Ishikawa (cell line): Measurements from ENCODE around the gene HMGN3.
A peak's percentile ranks its signal among the peaks of the same experiment; 100 is the strongest.

ENCODE experiments used
- CREB1 ChIP-seq: IDR thresholded peaks from 2 replicates; pipeline ENCODE4 v1.6.1; 2012; ENCODE audit warnings: low read depth
- EGR1 ChIP-seq: IDR thresholded peaks from 2 replicates; pipeline ENCODE4 v1.6.1; 2012
- EP300 ChIP-seq: IDR thresholded peaks from 2 replicates; pipeline ENCODE4 v1.6.1; 2012; ENCODE audit warnings: borderline replicate concordance
- MAX ChIP-seq: IDR thresholded peaks from 2 replicates; pipeline ENCODE4 v1.6.1; 2012
- NFIC ChIP-seq: IDR thresholded peaks from 2 replicates; pipeline ENCODE4 v1.6.1; 2012
- RAD21 ChIP-seq: IDR thresholded peaks from 2 replicates; pipeline ENCODE4 v1.6.1; 2012; ENCODE audit warnings: low read depth
- REST ChIP-seq: IDR thresholded peaks from 2 replicates; pipeline ENCODE4 v1.6.1; 2012; ENCODE audit warnings: low read depth, mild to moderate bottlenecking
- TAF1 ChIP-seq: IDR thresholded peaks from 2 replicates; pipeline ENCODE4 v1.6.1; 2012; ENCODE audit warnings: low read depth, mild to moderate bottlenecking
- TCF12 ChIP-seq: IDR thresholded peaks from 2 replicates; pipeline ENCODE4 v1.6.1; 2012; ENCODE audit warnings: low read depth
- YY1 ChIP-seq: IDR thresholded peaks from 2 replicates; pipeline ENCODE4 v1.6.1; 2012; ENCODE audit warnings: low read depth
- TF ChIP-seq, protein P1 (sequence below): IDR thresholded peaks from 2 replicates; pipeline ENCODE4 v1.6.1; 2012

GRCh38 chr6:79234150-79235022 lies at the start of gene HMGN3:
- TF ChIP-seq TAF1 (peak; percentile 58), YY1 (no peak), MAX (peak; percentile 98), REST (no peak), RAD21 (0 out of 2 replicates have a peak, but pooled peaks have one; percentile 6), EGR1 (no peak), TCF12 (0 out of 2 replicates have a peak, but pooled peaks have one; percentile 37), NFIC (0 out of 2 replicates have a peak, but pooled peaks have one; percentile 9), EP300 (peak; percentile 45; the same call in 1 of the 2 replicates), CREB1 (no peak)
- TF ChIP-seq, protein P1, sequence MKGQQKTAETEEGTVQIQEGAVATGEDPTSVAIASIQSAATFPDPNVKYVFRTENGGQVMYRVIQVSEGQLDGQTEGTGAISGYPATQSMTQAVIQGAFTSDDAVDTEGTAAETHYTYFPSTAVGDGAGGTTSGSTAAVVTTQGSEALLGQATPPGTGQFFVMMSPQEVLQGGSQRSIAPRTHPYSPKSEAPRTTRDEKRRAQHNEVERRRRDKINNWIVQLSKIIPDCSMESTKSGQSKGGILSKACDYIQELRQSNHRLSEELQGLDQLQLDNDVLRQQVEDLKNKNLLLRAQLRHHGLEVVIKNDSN = peak; percentile 12; the same call in 1 of the 2 replicates
